ENCODE measurements around the gene TRAF2. TPM values are rescaled to one million over a fixed set of nuclear protein-coding genes. Genes with fewer than 3 reads are reported as not detected.

TRAF2 gene
- total RNA-seq, 6 experiments from 2014 or later: 11.1 to 15.9 (median 13.6) TPM

- peaks cover 2% of the 10 kb centered on the region; the same call in 1 of the 2 replicates for H3K27me3 Mint-ChIP-seq (ENCODE audit: insufficient read depth)
Observed at GRCh38 chr9:136947955-136948510, 61.7 kb downstream of the TRAF2 start.

DNA sequence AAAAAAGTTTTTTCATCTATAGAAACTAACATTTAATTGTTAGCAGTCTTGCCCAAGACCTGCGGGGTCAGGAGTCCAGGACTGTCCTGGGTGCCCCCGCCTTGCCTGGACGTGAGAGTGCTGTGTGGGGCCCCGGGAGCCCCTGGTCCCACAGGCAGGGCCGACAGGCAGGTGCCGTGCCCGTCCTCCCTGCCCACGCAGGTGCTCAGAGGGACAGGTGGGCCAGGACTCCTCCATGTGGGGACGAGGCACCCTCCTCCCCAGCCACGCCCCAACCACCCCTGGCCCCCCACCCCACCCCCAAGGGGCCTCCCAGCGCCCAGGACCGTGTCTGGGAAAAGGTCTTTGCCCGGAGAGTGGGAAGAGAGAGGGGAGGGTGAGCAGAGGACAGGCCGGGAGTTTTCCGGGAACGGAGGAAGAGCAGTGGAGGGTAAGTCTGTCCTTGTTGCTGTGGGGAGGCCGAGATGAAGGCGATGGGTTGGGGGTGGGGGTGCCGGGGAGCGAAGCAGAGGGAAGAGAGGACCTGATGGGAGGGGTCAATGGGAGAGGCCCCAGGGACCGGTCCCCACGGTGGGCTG is 63.0 kb downstream of the TRAF2 start:
- TF ChIP-seq CTCF (IDR thresholded peaks at IDR 0.05): no peak
- Mint-ChIP-seq H3K4me3 (peak overlapping the region; percentile 84), H3K27ac (peak overlapping the region; percentile 74), H3K4me1 (ENCODE audit: low read depth) (peaks cover 10% of the 10 kb centered on the region), H3K36me3 (ENCODE audit: low read depth) (no peaks in the 10 kb centered on the region), H3K9me3 (no peaks in the 10 kb centered on the region), H3K27me3 (ENCODE audit: insufficient read depth) (peaks cover 2% of the 10 kb centered on the region; the same call in 1 of the 2 replicates)
- DNase-seq: no peak

More at GRCh38 chr9:136947955-136948510, 61.7 kb downstream of the TRAF2 start:
- Mint-ChIP-seq H3K27ac (peak overlapping the region; percentile 66; the same call in 1 of the 2 replicates), H3K4me1 (ENCODE audit: low read depth) (peaks cover 10% of the 10 kb centered on the region), H3K9me3 (no peaks in the 10 kb centered on the region), H3K4me3 (peak overlapping the region; percentile 14; the same call in 1 of the 2 replicates), H3K36me3 (ENCODE audit: low read depth) (no peaks in the 10 kb centered on the region)
- TF ChIP-seq CTCF (IDR thresholded peaks at IDR 0.05): peak; percentile 46; the same call in 1 of the 2 replicates
- peak; percentile 38 for DNase-seq

DNA sequence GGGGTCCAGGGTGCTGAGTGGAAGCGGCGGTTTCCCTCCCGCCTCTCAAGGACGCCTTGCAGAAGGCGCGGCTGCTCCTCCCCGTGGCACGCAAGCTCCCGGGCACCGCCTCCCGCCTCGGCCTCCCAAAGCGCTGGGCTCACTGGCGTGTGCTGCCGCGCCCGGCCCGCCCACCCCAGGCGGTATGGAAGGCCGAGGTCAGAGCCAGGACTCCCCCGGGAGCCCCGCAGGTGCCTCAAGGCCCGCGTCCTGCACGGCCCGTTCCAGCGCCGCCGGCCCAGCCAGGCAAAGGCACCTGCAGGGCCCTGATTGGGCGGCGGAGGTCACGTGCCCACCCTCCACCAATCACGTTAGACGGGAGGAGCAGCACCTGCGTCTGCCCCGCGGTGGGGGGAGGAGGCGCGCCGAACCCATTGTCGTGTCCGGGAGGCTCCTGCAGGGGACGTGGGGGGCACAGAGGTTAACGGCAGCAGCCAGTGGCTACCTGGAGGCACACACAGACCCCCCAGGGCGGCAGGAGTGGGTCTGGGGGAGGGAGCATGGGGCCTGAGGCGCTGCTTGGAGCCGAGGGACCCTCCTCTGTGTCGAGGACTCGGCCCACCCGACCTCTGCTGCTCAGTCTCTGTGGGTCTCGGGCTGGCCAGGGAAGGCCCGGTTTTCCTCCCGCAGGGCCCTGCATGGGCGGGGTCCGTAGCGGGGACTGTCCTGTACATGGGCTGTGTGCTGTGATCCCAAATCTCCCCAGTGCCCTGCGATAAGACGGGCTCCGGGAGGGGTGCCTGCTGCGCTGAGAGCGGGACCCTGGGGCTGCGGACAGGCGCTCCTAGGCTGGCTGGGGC is 63.7 kb downstream of the TRAF2 start:
- no peak for TF ChIP-seq CTCF (IDR thresholded peaks at IDR 0.05)
- Mint-ChIP-seq H3K4me1 (ENCODE audit: low read depth) (peaks cover 5% of the 10 kb centered on the region), H3K4me3 (peak overlapping the region; percentile 84), H3K9me3 (no peaks in the 10 kb centered on the region), H3K27me3 (ENCODE audit: insufficient read depth) (peaks cover 2% of the 10 kb centered on the region), H3K36me3 (ENCODE audit: low read depth) (no peaks in the 10 kb centered on the region), H3K27ac (peak overlapping the region; percentile 74)
- peak; percentile 70 for DNase-seq

- DNase-seq: no peak
- no peak for TF ChIP-seq CTCF (IDR thresholded peaks at IDR 0.05)
- Mint-ChIP-seq H3K4me3 (peak overlapping the region; percentile 79), H3K27ac (no peak overlapping the region), H3K4me1 (ENCODE audit: low read depth) (peaks cover 5% of the 10 kb centered on the region; the same call in 1 of the 2 replicates), H3K36me3 (ENCODE audit: low read depth) (no peaks in the 10 kb centered on the region), H3K9me3 (no peaks in the 10 kb centered on the region), H3K27me3 (ENCODE audit: insufficient read depth) (peaks cover 2% of the 10 kb centered on the region)
Observed at GRCh38 chr9:136950656-136951276, 64.5 kb downstream of the TRAF2 start.

- H3K27ac Mint-ChIP-seq: no peak within 1 kb of the TSS
- no peak for DNase-seq
- no peaks in the 10 kb centered on the region for H3K36me3 Mint-ChIP-seq (ENCODE audit: low read depth)
- peaks cover 5% of the 10 kb centered on the region; the same call in 1 of the 2 replicates for H3K4me1 Mint-ChIP-seq (ENCODE audit: low read depth)
- H3K4me3 Mint-ChIP-seq: no peak within 1 kb of the TSS
- peaks cover 6% of the 10 kb centered on the region; the same call in 1 of the 2 replicates for H3K9me3 Mint-ChIP-seq
- TF ChIP-seq CTCF (IDR thresholded peaks at IDR 0.05): no peak
- peaks cover 6% of the 10 kb centered on the region for H3K27me3 Mint-ChIP-seq (ENCODE audit: insufficient read depth)
Observed at GRCh38 chr9:136951541-136952320, 65.4 kb downstream of the TRAF2 start, which contains the start of gene LCN12. TSS of gene LCN12 (plus strand) at chr9:136952273. CDS start at chr9:136952328, 55 bp downstream.
